HG02870 (cell line): Measurements from ENCODE around the gene B4GALT6.
"Not testable (repeated sequence)": the region's sequence is repeated elsewhere in the genome, so short reads cannot be mapped to it uniquely, and the experiment has no call there.

Experiments used
- ATAC-seq: cut with Tn5 transposase; IDR thresholded peaks from one replicate; pipeline ENCODE4 v1.9.1; 2021; ENCODE audit warnings: mild to moderate bottlenecking, moderate library complexity; ENCODE audit not compliant: unreplicated experiment

B4GALT6 gene, protein sequence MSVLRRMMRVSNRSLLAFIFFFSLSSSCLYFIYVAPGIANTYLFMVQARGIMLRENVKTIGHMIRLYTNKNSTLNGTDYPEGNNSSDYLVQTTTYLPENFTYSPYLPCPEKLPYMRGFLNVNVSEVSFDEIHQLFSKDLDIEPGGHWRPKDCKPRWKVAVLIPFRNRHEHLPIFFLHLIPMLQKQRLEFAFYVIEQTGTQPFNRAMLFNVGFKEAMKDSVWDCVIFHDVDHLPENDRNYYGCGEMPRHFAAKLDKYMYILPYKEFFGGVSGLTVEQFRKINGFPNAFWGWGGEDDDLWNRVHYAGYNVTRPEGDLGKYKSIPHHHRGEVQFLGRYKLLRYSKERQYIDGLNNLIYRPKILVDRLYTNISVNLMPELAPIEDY

DNA sequence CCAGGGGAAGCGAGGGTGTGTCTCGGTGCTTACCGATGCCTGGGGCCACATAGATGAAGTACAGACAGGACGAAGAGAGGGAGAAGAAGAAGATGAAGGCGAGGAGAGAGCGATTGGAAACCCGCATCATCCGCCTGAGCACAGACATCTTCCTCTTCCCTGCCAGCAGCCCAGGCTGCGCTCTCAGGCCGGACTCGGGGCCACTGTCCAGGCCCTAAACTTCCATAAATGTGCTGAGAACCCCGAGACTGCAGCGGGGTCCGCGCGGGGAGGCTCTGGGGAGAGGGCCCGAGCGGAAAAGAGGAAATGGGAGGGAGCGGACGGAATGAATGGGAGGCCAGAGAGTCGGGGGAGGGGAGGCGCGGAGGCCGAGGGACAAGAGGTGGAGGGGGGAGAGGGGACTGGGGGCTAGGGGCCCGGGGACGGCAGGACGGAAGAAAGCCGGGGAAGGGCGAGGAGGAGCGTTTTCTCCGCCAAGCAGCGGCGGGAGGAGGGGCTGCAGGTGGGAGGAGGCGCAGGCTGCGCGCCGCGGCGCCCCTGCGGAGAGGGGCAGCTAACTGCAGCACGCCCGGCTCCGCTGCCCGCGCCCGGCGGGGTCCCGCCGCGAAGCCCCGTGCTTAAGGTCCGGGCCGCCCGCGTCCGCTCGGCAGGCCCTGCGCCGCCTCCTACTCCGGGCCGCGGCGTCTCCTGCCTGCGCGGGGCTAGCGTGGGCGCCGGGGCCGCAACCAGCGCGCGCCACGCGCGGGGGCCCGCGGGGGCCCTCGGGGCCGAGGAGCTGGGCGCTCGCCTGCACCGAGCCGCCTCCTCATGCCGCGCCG, at the start of gene B4GALT6:
B4GALT6 (minus strand) TSS at position 303 of the 818 bp plus-strand sequence; CDS start at position 148, 155 bp downstream.
- ATAC-seq: peak; percentile 29

DNA sequence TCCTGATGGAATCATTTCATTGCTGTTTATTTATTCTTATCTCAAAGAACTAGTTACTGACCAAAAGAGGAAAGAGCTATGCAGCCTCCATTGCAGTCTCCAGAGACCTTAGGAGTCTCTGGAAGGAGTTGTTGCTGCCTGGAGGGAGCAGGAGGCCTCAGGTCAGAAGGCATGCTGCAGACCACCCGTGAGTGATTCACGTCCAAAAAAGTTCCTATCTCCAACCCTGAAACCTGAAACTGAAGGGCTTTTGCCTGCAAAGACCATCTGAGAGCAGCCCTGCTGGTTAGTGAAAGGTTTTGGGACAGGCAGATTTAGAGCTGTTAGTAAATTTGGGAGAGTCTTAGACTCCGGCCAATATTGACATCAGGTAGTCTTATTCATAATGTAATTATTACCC, 47.2 kb upstream of the B4GALT6 start:
- no peak for ATAC-seq

DNA sequence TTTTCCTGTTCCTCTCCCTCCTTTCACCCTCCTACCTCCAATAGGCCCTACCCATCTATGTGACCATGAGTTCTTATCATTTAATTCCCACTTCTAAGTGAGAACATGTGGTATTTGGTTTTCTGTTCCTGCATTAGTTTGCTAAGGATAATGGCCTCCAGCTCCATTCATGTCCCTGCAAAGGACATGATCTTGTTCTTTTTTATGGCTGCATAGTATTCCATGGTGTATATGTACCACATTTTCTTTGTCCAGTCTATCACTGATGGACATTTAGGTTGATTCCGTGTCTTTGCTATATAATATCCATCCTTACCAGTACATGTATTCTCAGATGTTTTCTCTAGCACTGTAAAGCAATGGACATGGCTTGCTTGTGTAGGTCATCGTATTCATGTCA, 44.8 kb upstream of the B4GALT6 start:
- ATAC-seq: not testable (repeated sequence)

DNA sequence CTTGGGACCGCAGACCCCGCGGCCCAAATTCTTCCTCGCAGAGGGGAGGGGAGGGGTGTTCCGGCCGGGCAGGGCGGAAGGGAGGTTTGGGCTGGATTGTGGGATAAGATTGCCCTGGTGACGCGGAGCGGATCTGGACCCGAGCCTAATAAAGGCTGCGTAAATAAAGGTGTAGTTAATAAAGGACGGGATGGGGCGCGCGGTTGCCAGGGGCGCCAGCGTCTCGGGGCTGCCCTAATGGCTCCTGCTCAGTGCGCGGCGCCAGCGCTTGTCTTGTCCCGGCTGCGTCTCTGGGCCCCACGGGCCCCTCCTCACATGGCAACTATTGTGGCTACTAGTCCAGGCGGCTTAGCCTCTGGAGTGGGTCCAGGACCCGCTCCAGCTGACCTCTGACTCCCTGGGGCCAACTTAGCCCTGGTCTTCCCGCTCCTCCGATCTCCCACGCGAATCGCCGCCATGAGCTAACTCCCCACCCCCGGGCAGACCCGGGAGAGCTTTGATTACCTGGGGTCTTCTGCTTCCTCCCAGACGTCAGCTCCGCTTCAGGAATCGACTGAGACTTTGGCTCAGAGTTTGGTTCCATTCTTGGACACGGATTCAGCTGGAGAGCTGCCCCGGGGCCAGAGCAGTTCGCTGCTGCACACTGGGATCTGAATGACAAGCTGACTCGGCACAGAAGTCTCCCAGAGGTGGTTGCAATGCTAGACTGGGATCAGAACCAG, 39.8 kb upstream of the B4GALT6 start:
- ATAC-seq: no peak

DNA sequence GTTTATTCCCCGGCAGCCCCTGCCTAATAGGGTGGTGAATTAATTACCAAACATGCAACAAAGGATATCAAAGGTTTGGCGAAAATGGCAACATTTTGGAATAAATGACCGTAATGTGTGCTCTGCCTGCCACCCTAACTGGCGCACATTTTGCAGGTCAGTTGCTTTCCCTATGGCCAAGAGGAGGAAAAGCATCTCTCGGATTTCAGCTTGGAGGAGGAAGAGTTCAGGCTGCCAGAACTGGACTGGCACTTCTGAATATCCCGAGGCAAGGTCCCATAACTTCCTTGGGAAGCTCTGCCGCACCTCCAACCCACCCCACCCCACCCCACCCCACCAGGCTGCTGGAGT, 39.2 kb upstream of the B4GALT6 start:
- ATAC-seq: no peak

DNA sequence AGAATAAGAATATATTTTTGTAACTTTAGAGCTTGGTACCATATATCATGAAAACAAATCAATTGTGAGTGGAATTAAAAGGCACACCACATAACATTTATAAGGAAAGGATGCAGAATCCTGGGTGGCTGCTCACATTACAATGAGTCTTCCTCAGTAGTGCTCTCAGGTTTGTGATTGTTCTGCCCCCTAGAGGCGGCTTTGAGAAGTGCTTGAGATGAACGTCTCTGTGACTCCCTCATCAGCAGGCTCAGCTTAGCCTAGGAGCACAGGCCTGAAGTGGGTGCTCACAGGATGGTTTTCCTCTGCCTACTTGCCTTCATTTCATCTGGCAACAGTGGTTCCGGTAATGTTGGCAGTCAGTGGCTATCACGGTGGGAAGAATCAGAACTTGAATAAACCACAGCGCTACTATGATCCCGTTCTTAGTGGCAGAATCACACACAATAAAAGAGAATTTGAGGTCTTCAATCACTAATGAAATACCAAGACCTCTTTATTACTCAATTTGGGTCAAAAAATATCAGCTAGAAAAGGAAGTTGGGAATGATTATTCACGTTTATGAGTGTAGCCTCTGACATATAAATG, 38.1 kb upstream of the B4GALT6 start:
- peak; percentile 93 for ATAC-seq

DNA sequence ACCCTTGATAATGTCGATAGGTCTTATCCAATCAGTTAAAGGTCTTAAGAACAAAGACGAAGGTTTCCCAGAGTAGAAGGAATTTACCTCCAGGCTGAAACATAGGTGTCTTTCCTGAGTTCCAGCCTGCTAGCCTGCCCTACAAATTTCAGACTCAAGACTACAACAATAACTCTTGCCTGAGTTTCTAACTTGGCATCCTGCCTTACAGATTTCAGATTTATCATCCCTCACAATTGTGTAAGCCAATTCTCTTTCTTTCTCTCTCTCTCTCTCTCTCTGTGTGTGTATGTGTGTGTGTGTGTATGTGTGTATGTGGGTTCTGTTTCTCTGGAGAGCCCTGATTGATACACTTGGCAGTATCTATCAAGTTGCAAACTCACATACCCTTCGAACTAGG, 37.2 kb upstream of the B4GALT6 start:
- no peak for ATAC-seq

DNA sequence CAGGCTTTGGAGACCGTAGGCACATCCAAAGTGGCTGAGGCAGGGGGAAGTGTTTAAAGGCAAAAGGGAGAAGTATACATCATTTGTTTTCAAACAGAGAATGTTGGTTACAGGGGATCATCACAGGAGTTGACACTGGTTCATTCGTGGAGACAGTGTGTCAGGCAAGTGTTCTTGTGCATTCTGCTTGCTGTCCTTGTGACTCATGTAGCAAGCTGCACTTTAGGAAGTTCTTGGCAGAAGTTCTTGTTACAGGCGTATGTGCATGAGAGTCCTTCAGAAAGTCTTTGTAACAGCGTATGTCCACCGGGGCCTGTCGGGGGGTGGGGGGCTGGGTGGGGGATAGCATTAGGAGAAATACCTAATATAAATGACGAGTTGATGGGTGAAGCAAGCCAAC, 36.5 kb upstream of the B4GALT6 start:
- no peak for ATAC-seq

DNA sequence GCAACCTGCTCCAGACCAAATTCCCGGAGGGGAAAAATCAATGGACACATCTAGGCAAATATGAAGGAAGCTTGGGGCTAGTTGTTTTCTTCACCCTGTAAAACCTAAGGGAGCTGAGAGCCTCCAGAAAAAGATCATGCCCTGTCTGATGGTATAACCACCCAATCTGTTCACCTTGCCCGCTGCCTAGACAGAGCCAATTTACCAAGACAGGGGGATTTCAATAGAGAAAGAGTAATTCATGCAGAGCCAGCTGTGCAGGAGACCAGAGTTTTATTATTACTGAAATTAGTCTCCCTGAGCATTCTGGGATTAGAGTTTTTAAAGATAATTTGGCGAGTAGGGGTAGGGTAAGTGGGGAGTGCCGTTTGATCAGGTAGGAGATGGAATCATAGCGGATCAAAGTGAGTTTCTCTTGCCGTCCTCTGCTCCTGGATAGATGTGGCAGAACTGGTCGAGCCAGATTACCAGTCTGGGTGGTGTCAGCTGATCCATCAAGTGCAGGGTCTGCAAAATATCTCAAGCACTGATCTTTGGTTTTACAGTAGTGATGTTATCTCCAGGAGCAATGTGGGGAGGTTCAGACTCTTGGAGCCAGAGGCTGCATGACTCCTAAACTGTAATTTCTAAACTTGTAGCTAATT, 35.1 kb upstream of the B4GALT6 start:
- ATAC-seq: no peak

DNA sequence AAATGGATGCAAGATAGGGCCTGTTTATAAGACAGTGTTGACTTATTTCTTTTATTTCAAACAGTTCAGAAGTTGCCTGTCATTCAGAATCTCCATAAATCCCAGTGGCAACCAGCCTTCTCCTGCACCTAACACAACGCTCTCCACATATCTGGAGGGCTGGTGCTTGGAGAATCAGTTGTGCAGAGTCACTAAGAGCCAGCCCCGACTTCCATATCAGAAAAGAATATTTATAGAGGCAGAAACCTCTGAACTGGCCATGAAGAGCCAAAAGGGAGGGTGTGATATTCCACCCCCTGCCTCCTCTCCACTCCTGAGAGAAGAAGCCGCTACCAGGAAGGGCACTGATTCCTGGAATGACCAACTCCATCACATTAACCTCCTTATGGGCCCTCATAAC, 34.0 kb upstream of the B4GALT6 start:
- ATAC-seq: no peak

DNA sequence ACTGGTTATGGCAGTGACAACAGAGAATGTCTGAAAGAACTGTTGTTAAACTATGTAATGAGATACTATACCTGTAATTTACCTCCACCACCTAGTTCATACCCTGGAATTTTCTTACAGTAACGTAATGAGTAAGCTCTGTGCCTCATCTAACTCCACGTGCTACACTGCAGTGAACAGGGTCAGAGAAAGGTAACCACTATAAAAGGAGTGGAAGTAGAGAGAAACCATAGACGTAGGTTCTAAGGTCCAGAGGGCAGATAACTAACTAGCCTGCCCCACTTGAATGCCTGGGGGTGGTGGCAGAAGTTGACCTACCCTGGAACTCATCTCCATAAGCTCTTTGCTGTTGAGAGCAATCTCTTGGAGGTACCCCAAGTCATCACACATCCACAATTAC, 32.0 kb upstream of the B4GALT6 start:
- ATAC-seq: no peak

DNA sequence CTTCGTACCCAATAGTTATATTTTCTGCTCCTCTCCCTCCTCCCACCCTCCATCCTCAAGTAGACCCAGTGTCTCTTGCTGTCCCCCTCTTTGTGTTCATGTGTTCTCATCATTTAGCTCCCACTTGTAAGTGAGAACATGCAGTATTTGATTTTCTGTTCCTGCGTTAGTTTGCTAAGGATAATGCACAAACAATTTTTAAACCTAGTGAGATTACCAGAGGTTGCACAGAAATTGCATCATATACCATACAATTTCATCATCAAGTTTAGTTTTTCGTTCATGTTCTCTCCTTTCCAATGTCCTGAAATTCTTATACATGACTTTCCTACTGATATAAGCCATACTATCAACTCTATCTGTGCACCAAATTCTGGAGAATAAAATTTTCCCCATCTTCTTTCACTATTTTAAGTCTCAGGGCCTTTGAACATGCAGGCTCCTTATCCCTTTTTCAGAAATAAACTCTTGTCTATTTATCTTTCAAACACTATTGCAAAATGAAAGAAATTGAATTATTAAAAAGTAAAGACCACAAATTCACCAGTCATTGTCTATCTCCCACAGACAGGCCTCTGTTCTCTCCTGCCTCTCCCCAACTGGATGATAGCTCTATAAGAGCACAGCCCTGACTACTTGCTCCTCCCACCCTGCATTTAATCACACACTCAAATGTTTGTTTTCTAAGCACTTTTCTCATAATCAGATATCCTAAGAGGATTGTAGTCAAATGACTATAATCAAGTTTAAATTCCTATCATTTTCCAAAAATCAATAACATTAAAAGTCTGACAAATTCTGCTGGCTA, 27.2 kb upstream of the B4GALT6 start:
- no peak for ATAC-seq

DNA sequence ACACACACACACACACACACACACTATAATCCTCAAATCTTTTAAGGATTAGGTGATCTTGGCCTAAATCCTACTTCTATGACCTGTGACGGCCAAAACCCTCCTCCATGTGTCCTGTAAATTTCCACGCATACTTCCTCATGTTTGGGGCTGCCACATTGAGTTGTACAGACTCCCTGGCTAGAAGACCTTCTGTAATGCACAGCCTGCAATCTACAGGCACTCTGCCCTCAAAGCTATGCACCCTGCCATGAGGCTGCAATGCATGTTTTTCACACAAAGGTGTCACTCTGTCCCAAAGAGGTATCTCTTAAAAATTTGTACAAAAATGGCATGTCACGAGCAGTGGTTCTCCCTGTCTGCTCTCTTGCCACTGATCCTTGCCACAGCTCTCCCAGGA, 26.4 kb upstream of the B4GALT6 start:
- ATAC-seq: peak; percentile 54

DNA sequence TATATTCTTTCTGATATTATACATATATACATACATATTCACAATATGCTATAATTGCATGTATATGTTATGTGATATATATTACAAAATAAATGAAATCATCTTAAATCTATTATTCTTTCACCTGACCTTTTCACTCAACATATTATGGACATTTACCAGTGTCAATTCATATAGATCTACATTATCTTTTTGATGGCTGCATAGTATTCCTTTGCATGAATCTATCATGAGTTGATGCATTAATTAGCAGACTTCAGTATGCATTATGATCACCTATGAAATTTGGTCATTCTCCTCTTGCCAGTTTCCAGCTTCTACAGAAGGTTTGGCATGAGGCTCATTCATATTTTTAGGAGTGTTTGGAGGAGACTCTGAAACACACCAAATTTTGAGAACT, 23.4 kb upstream of the B4GALT6 start:
- no peak for ATAC-seq

DNA sequence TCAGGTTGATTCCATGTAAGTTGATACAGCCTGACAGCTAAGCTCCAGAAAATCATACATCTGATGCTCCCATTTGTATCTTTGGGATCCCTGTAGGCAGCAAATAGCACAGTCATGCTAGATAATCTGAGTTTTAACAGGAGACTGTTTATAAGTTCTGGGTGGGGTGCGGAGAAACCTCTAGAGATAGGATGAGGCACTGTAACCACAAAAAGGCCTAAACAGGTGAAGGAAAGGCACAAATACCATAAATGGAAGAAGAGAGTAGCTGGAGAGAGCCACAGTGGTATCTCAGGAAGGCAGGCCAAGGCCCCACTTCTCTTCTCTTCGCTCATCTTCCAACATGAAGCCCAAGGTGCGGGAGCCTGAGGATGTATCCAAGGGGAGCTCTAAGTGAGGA, 18.1 kb upstream of the B4GALT6 start:
- ATAC-seq: no peak

DNA sequence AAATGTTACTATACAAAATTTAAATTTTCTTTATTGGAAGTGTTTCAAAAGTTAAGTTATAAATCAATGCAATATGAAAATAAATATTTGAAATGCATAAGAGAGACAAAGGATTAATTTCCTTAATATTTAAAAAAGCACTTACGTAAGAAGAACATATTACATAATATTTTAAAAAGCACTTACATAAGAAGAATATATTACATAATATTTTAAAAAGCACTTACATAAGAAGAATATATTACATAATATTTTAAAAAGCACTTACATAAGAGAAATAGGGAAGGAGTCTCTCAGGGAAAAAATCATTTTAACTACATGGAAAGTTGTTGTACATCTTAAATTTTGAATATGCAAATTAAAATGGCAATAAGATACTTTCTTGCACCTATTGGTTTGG, 17.4 kb upstream of the B4GALT6 start:
- no peak for ATAC-seq

DNA sequence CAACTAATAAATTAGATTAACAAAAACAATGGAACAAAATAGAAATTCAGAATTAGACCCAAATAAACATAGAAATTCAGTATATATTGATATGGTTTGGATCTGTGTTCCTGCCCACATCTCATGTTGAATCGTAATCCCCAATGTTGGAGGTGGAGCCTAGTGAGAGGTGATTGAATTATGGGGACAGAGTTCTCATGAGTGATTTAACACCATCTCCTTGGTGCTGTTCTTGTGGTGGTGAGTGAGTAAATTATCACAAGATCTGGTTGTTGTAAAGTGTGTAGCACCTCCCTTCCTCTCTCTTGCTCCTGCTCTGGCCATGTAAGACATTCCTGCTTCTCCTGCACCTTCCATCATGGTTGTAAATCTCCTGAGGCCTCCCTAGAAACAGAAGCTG, 16.6 kb upstream of the B4GALT6 start:
- ATAC-seq: no peak

DNA sequence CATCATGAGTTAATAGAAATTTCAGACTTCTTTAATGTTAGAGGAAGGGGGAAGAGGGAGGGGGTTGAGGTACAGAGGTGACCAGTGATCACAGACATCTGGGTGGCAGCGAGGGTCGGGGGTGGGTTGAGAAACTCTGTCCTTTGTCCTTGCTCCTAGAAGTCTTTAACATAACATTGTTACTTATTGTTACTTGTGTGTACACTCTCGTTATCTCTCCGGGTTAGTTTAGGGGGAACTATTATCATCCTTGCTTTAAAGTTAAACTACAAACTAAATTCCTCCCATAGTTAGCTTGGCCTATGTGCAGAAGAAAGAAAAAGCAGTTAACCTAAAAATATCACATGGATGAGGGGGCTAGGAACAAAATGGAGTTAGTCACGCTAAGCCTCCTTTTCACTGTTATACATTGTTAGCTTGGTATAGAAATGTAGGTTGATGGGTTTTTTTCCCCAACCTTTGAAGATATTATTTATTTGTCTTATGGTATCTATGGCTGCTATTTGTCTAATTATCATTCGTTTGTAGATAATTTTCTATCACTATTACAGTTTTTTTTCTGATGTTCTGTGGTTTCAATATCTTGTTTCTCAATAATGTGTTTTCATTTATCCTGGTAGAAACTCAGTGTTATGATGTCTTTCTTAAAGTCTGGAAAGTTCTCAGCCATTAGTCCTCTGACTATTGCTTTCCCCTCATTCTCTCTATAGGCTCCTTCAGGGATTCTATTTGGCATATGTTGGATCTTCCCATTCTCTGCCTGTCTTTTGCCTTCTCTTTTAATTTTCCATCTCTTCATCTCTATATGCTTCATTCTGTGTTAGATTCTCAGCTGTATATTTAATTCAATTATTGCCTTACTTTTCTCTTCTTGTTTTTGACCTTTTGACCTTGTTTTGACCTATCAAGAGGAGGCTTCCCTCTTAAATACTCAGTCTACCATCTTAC, 13.2 kb upstream of the B4GALT6 start:
- ATAC-seq: no peak

DNA sequence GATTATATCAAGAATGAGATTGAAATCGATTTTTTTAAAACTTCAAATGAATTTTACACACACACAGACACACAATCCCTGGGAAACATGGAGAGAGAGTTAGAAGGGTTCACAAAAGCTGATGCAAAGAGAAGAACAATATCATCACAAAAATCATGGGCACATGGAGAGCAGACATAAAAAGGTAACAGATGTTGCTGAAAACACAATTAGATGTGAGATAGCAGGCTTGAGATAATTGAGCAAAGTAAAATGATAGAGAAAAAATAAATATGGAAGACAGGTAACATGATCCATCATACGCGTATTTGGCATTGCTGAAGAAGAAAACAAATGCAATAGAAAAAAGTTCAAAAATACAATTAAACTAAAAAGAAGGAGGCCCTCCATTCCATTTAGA, 11.6 kb upstream of the B4GALT6 start:
- ATAC-seq: no peak
